Muscle layer of colon (tissue), 2 donors: ENCODE measurements around the gene ZNF132.
"Not testable (repeated sequence)": the region's sequence is repeated elsewhere in the genome, so short reads cannot be mapped to it uniquely, and the experiment has no call there.

Experiments
- H3K27ac ChIP-seq: one replicate; pipeline ENCODE4 v1.7.0; 2013; ENCODE audit warnings: low read depth, mild to moderate bottlenecking, low read length, moderate library complexity
- H3K27me3 ChIP-seq, 2 donors: one replicate each; pipeline ENCODE4 v1.7.0; 2013; ENCODE audit warnings: low read length in 2 of 2, mild to moderate bottlenecking in 2 of 2; ENCODE audit not compliant: insufficient read depth in 2 of 2, control insufficient read depth in 1 of 2
- H3K36me3 ChIP-seq: one replicate; pipeline ENCODE4 v1.7.0; 2013; ENCODE audit warnings: mild to moderate bottlenecking, low read length; ENCODE audit not compliant: insufficient read depth
- H3K4me1 ChIP-seq: one replicate; pipeline ENCODE4 v1.7.0; 2013; ENCODE audit warnings: mild to moderate bottlenecking, low read length; ENCODE audit not compliant: insufficient read depth
- H3K4me3 ChIP-seq, 2 donors: one replicate each; pipeline ENCODE4 v1.7.0; 2013; ENCODE audit warnings: low read length in 2 of 2, low read depth in 1 of 2, mild to moderate bottlenecking in 1 of 2, moderate library complexity in 1 of 2
- H3K9ac ChIP-seq: one replicate; pipeline ENCODE4 v1.7.0; 2013; ENCODE audit warnings: low read length
- H3K9me3 ChIP-seq: one replicate; pipeline ENCODE4 v1.7.0; 2013; ENCODE audit warnings: mild to moderate bottlenecking, low read length
- donor health status: abdominal sarcoma.
- donor health status: Adenocarcinoma of cecum.

Gene ZNF132

DNA sequence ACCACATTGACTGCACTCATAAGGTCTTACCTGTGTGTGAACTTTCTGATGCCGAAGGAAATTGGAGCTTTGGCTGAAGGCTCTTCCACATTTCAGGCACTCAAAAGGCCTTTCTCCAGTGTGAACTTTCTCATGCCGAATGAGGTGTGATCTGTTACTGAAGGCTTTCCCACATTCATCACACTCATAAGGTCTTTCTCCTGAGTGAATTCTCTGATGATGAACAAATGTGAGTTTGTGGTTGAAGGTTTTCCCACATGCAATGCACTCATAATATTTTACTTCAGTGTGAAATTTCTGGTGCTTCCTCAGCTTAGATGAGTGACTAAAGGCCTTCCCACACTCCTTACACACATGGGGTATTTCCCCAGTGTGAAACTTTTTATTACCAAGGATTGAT lies 5.7 kb downstream of the ZNF132 start:
- Histone ChIP-seq H3K27me3 (no peaks in the 10 kb centered on the region), H3K4me1 (peaks cover 3% of the 10 kb centered on the region), H3K36me3 (peaks cover 50% of the 10 kb centered on the region), H3K9ac (no peak overlapping the region), H3K27ac (no peak overlapping the region), H3K9me3 (peaks cover 79% of the 10 kb centered on the region), H3K4me3 (peak overlapping the region in 1 of 2 donors; percentile 36)

- Histone ChIP-seq H3K36me3 (peaks cover 27% of the 10 kb centered on the region), H3K4me3 (peak overlapping the region in 1 of 2 donors; percentile 8), H3K9me3 (peaks cover 59% of the 10 kb centered on the region), H3K9ac (no peak overlapping the region), H3K27ac (no peak overlapping the region), H3K27me3 (no peaks in the 10 kb centered on the region), H3K4me1 (no peaks in the 10 kb centered on the region)
These were observed 10.2 kb downstream of the ZNF132 start for GRCh38 chr19:58429745-58430144.

DNA sequence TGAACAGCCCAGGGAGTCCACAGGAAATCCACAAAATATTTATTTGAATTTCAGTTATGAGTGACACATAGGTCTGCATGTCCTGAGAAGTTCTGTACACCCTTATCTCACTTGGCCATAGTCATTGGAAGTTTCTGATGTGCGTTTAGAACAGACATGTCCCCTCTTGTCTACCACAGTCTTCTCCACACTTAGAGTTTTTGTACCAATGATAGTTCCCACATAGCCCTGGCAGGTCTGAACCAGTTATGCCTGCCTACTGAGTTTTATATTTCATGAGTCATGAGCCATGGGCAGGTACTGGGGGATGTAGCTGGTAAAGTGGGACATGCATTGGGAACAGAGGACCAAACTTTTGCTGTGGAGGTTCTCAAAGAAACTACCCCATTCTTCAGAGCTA lies 11.3 kb downstream of the ZNF132 start:
- H3K27me3 ChIP-seq, result no peaks in the 10 kb centered on the region
- peaks cover 15% of the 10 kb centered on the region for H3K36me3 ChIP-seq
- H3K27ac ChIP-seq, result no peak overlapping the region
- H3K4me1 ChIP-seq, result no peaks in the 10 kb centered on the region
- H3K4me3 ChIP-seq, result no peak overlapping the region
- no peak overlapping the region for H3K9ac ChIP-seq
- peaks cover 48% of the 10 kb centered on the region for H3K9me3 ChIP-seq

- H3K27me3 ChIP-seq, result no peaks in the 10 kb centered on the region
- no peaks in the 10 kb centered on the region for H3K4me1 ChIP-seq
- H3K9me3 ChIP-seq, result no peaks in the 10 kb centered on the region
- H3K4me3 ChIP-seq, result no peak overlapping the region
- peaks cover 40% of the 10 kb centered on the region for H3K36me3 ChIP-seq
- no peak overlapping the region for H3K27ac ChIP-seq
- H3K9ac ChIP-seq, result no peak overlapping the region
These were observed 22.9 kb downstream of the ZNF132 start for GRCh38 chr19:58417071-58417470.

- Histone ChIP-seq H3K9ac (no peak overlapping the region), H3K4me3 (no peak overlapping the region), H3K9me3 (no peaks in the 10 kb centered on the region), H3K27me3 (no peaks in the 10 kb centered on the region), H3K4me1 (no peaks in the 10 kb centered on the region), H3K36me3 (peaks cover 40% of the 10 kb centered on the region), H3K27ac (no peak overlapping the region)
These were observed 23.3 kb downstream of the ZNF132 start for GRCh38 chr19:58416604-58417003.

- peak overlapping the region; percentile 98 for H3K27ac ChIP-seq
- no peaks in the 10 kb centered on the region for H3K36me3 ChIP-seq
- peaks cover 20% of the 10 kb centered on the region for H3K4me1 ChIP-seq
- H3K9ac ChIP-seq, result peak overlapping the region; percentile 72
- H3K4me3 ChIP-seq, result peak overlapping the region; percentile 93 to 100
- H3K9me3 ChIP-seq, result no peaks in the 10 kb centered on the region
- no peaks in the 10 kb centered on the region for H3K27me3 ChIP-seq
These were observed 30.8 kb downstream of the ZNF132 start for GRCh38 chr19:58409010-58409790.

DNA sequence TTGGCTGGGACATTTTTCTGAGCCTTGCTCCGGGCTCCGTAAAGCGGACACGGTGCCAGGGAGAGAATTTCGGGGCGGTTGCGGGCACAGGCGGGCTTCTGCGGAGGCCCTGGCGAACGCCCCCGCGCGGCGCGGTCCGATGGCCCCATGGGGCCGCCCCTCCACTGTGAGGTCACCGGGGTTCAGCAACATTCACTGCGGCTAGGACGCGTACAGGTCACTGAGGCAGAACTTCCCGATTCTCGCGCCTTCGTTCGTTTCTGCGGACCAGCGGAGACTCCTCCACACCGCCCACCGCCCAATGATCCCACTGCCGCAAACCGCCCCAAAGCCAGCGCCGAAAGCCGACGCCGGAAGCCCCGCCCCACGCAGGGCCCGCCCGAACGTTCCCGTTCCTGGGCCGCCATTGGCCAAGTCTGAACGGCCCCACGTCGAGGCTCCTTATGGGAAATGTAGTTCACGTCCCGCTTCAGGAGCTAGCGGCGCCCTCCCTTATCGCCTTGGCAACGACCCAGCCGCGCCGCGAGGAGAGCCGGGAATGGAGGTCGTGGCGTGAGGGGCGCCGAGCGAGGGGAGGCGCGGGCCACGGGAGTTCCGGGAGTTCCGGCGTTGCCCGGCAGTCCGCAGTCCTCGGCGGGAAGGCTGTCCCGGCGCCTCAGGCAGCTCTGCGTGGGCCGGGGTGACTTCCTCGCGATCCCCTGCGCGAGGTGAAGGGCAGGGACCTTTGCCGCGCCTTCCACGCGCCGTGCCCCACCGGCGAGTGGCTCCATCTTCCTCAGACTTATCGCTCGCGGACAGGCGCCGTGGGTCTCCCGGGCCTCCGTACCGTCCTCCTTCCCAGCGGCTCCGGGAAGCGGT lies 31.6 kb downstream of the ZNF132 start, which contains the start of gene ZNF584:
Gene ZNF584, plus strand, starts transcription at position 498 of the 858 bp plus-strand sequence. CDS start 499 bp downstream, outside the sequence.
- Histone ChIP-seq H3K9me3 (no peaks in the 10 kb centered on the region), H3K27me3 (no peaks in the 10 kb centered on the region), H3K27ac (peak within 1 kb of the TSS; percentile 98), H3K4me1 (peaks cover 20% of the 10 kb centered on the region), H3K4me3 (peak within 1 kb of the TSS; percentile 93 to 100), H3K9ac (peak within 1 kb of the TSS; percentile 72), H3K36me3 (no peaks in the 10 kb centered on the region)

DNA sequence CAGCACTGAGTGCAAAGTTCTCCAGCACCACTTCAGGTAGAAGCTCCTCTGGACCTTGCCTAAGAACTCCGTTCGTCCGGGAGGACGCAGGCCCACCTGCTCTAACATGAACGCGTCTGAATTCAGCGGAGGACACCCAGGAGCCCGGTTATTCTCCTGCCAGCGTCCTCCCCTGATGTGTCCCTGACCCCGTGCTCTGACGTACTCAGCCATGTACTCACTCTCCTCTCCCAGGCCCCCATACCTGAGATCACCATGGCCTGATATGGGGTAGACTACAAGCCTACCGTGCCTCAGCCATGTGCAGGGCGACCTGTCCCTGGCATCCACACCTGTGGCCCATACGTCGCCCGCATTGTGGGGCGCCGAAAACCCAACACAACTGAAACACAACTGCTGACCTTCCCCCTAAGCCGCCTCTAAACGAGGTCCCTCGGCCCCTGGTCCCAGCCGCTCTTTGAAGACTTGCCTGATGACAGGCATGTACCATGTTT lies 32.2 kb downstream of the ZNF132 start:
- H3K27ac ChIP-seq, result peak overlapping the region; percentile 98
- peaks cover 20% of the 10 kb centered on the region for H3K4me1 ChIP-seq
- H3K27me3 ChIP-seq, result no peaks in the 10 kb centered on the region
- no peaks in the 10 kb centered on the region for H3K36me3 ChIP-seq
- H3K9ac ChIP-seq, result peak overlapping the region; percentile 72
- peak overlapping the region; percentile 93 to 100 for H3K4me3 ChIP-seq
- no peaks in the 10 kb centered on the region for H3K9me3 ChIP-seq

DNA sequence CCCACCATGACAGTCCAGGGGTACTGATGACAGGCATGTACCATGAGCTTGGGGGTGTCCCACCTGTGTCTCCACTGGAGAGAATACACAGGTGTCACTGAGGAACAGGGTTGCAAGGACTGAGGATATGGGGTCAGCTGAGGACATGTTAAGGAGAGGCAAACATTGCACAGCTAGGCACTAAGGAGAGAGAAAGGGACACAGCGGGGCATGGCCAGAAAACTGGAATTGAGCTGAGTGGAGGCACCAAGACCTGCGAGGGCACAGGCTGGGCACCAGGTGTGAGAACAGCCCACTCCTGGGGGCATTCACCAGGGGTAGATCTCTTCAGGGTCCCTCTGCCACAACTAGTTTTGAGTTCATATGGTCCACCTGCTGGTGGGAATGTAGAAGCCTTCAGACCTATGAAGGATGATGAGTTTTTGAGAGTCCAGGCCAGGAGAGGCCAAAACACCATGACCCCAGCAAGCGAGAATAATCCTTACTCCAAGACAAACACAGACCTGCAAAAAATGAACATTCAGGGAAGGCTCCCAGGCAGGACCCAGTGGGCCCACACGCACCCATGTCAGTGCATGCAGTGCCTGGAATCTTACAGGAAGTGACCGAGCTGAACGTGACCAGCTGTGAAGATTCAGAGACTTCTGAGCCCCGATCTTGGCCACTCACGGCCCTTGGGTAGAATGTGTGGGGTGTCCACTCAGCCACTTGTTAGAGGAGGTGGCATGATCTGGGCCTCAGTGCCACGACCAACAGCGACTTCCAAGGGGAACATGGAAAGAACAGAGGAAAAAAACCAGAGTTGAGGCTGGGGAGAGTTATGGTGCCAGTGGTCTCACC lies 32.9 kb downstream of the ZNF132 start:
- Histone ChIP-seq H3K36me3 (no peaks in the 10 kb centered on the region), H3K4me3 (peak overlapping the region in 1 of 2 donors; percentile 93), H3K27ac (peak overlapping the region; percentile 98), H3K9ac (peak overlapping the region; percentile 72), H3K9me3 (no peaks in the 10 kb centered on the region), H3K27me3 (no peaks in the 10 kb centered on the region), H3K4me1 (peaks cover 20% of the 10 kb centered on the region)

GRCh38 chr19:58403920-58404478 lies 36.0 kb downstream of the ZNF132 start:
- not testable (repeated sequence) for H3K4me3 ChIP-seq, H3K9me3 ChIP-seq, H3K9ac ChIP-seq, H3K36me3 ChIP-seq, H3K27me3 ChIP-seq, H3K27ac ChIP-seq
- peaks cover 20% of the 10 kb centered on the region for H3K4me1 ChIP-seq
